GM19099 (cell line): ENCODE results near the gene ZNF831.

Experiments used
- POLR2A ChIP-seq: IDR thresholded peaks from 3 replicates; pipeline ENCODE4 v1.6.1; 2011; ENCODE audit warnings: low read depth; ENCODE audit not compliant: insufficient read length; ENCODE audit errors: extremely low read depth

Gene ZNF831

GRCh38 chr20:59135093-59135492 is 28.5 kb upstream of the ZNF831 start:
- TF ChIP-seq POLR2A: no peak

DNA sequence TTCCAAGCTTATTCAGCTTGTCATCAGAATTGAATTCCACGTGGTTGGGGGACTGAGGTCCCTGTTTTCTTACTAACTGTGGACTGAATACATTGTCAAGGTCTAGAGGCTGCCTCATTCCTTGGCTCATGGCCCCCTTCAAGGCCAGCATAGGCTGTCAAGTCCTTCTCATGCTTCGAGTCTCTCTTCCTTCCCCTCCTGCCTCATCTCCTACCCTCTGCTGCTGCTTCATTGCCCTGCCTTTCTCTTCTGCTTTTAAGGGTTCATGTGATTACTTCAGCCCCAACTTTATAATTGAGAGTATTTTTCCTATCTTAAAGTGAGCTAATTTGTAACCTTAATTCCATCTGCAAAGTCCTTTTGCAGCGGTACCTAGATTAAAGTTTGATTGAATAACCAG is 27.6 kb upstream of the ZNF831 start:
- TF ChIP-seq POLR2A: no peak

- no peak for TF ChIP-seq POLR2A
Observed at GRCh38 chr20:59137532-59137931, 26.1 kb upstream of the ZNF831 start.

- no peak for TF ChIP-seq POLR2A
Observed at GRCh38 chr20:59138114-59138748, 25.4 kb upstream of the ZNF831 start.

- TF ChIP-seq POLR2A: no peak
Observed at GRCh38 chr20:59139998-59140397, 23.6 kb upstream of the ZNF831 start.

GRCh38 chr20:59141818-59142581 is 21.6 kb upstream of the ZNF831 start:
- no peak for TF ChIP-seq POLR2A

DNA sequence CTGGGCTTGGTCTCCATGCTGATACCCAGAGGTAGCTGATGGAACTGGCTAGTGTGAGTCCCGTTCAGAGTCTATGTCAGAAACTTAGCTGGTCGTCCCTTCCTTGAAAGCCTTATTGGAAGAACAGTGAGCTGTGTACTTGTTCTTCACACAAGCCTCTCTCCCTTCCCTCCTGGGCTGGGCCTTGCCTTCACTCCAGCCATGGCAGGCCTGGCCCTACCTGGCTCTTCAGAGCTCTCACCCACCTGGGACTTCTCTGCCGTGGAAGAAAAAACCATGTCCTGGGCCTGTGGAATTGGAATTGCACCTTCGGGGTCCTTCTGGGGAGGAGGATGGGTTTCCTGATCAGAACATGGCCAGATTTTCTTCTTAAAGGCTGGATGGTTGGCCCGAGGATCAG is 20.3 kb upstream of the ZNF831 start:
- TF ChIP-seq POLR2A: no peak

GRCh38 chr20:59144179-59144830 is 19.3 kb upstream of the ZNF831 start:
- TF ChIP-seq POLR2A: no peak

DNA sequence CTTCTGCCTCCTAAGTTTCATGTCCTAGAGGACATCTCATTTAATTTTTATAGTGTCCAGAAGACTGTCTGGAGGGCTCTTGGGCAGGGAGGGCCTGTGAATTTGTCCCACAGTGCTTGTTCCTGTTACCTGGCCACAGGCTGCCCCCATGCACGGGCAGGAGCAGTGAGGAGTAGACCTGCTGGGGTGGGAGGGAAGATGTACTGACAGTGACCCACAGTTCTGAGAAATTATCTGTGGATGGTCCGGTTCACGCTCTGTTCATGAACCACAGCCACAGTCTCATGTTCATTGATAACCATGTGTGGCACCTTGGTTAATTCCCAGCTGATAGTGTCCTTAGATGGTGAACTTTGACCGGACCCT is 18.8 kb upstream of the ZNF831 start:
- TF ChIP-seq POLR2A: no peak

- no peak for TF ChIP-seq POLR2A
Observed at GRCh38 chr20:59145247-59145923, 18.2 kb upstream of the ZNF831 start.

GRCh38 chr20:59145924-59146779 is 17.5 kb upstream of the ZNF831 start:
- TF ChIP-seq POLR2A: no peak

DNA sequence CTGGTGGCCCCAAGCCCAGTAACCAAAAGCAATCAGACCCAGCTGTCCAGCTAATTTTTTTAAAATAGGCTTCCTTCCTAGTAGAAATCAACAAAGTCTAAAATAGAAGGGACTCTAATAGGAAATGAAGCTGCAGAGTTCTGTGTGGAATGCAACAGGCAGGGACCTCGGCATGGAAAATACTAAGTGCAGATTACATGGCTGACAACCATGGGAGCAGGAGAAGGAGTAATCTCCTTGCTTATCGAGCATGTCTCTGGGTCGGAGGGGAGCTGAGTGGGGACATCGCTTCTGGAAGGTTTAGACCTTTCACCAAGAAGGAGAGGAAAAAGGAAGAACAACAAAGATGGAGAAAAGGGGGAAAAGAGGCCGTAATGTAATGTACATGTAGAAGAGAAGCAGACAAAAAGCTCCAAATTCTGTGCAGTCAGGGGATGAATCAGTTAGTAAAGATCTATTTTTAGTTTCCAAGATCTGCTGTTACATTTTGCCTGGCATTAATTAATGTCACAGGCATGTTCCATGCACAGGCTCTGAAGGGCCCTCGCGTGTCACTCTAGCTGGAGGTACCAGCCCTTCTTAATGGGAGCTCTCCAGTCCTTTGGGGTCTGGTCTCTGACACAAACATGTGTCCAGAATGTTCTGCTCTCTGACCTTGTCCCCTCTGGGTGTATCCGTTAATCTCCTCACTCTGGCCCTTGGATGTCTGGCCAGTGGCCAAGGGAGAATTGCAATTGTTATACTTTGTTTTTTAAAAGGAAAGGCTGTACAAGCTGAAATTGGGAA is 16.6 kb upstream of the ZNF831 start:
- TF ChIP-seq POLR2A: no peak

- no peak for TF ChIP-seq POLR2A
Observed at GRCh38 chr20:59147586-59147985, 16.0 kb upstream of the ZNF831 start.
